A673 (cell line): ENCODE measurements around the gene LRSAM1. TPM values are rescaled to one million over a fixed set of nuclear protein-coding genes. Genes with fewer than 3 reads are reported as not detected.

Source experiments
- BruUV-seq: library from RNA; stranded (reverse); fragments of 400-500 nt; replicated peaks from 2 replicates; lab custom pipeline; 2021; lab: Mats Ljungman, UMichigan
- CTCF ChIA-PET: fragments of 300-600 bp; sonication (Branson Sonifier 250); formaldehyde crosslinking; loops from one replicate; lab custom pipeline; 2022; ENCODE audit warnings: antibody characterized with exemption; lab: Charles Lee
- POLR2A ChIA-PET: fragments of 300-600 bp; sonication (Branson Sonifier 250); formaldehyde crosslinking; loops from one replicate; lab custom pipeline; 2022; ENCODE audit warnings: antibody characterized with exemption; ENCODE audit not compliant: low non-redundant PET; lab: Charles Lee
- DNase-seq: peaks from one replicate; pipeline ENCODE4 v3.0.0-alpha.2; 2015; ENCODE audit warnings: low spot score
- H3K27ac ChIP-seq: fragments of 200-600 bp; sonication (generic); 2 replicates; pipeline ENCODE4 v1.5.1; 2016; ENCODE audit warnings: mixed run types, low read depth, mild to moderate bottlenecking, mixed read lengths, antibody characterized with exemption, low read length; ENCODE audit not compliant: poor library complexity, severe bottlenecking
- H3K27me3 ChIP-seq: fragments of 200-600 bp; sonication (generic); replicated peaks from 2 replicates; pipeline ENCODE4 v1.6.1; 2017; ENCODE audit warnings: mixed run types, low read depth, mild to moderate bottlenecking, mixed read lengths, antibody characterized with exemption, low read length; ENCODE audit not compliant: insufficient read depth, poor library complexity
- H3K36me3 ChIP-seq: fragments of 200-600 bp; sonication (generic); 2 replicates; pipeline ENCODE4 v1.6.1; 2016; ENCODE audit warnings: mixed run types, mild to moderate bottlenecking, mixed read lengths, antibody characterized with exemption, low read length; ENCODE audit not compliant: insufficient read depth, poor library complexity, severe bottlenecking
- H3K4me1 ChIP-seq: fragments of 200-600 bp; sonication (generic); 2 replicates; pipeline ENCODE4 v1.6.1; 2017; ENCODE audit warnings: mixed run types, mild to moderate bottlenecking, mixed read lengths, antibody characterized with exemption, low read length; ENCODE audit not compliant: insufficient read depth, poor library complexity, severe bottlenecking
- H3K4me3 ChIP-seq: fragments of 200-600 bp; sonication (generic); 2 replicates; pipeline ENCODE4 v1.5.1; 2016; ENCODE audit warnings: low read depth, mixed run types, mild to moderate bottlenecking, mixed read lengths, low read length; ENCODE audit not compliant: poor library complexity, severe bottlenecking
- H3K9me3 ChIP-seq: fragments of 200-600 bp; sonication (generic); 2 replicates; pipeline ENCODE4 v1.6.1; 2016; ENCODE audit warnings: mixed run types, low read depth, mild to moderate bottlenecking, mixed read lengths, antibody characterized with exemption, low read length; ENCODE audit not compliant: poor library complexity, severe bottlenecking
- CTCF ChIP-seq: fragments of 300-800, 200-600 bp; sonication (generic); conservative IDR thresholded peaks from 2 replicates; pipeline ENCODE4 v1.5.1; 2017; ENCODE audit warnings: low read depth, mild to moderate bottlenecking, antibody characterized with exemption, low read length, moderate library complexity, mixed read lengths
- EZH2 ChIP-seq: fragments of 200-600 bp; sonication (generic); IDR thresholded peaks from 2 replicates; pipeline ENCODE4 v1.6.1; 2017; ENCODE audit warnings: borderline replicate concordance, low read depth, mild to moderate bottlenecking, mixed read lengths, antibody characterized with exemption, low read length; ENCODE audit not compliant: poor library complexity, severe bottlenecking
- intact Hi-C: fragments of 100-400 bp; cut with micrococcal nuclease; formaldehyde crosslinking; loops from one replicate; pipeline ENCODE4 v1.10.0; 2022; ENCODE audit not compliant: unreplicated experiment
- total RNA-seq: library from RNA; stranded (reverse); gene quantifications from 2 replicates; pipeline ENCODE4 v1.2.3, GENCODE V29; 2021

LRSAM1 gene
- total RNA-seq, 1 experiment from 2014 or later = 15.8 TPM

GRCh38 chr9:127470662-127471061 lies 19.4 kb downstream of the LRSAM1 start:
- Histone ChIP-seq H3K36me3 (peaks cover 3% of the 10 kb centered on the region), H3K27me3 (no peaks in the 10 kb centered on the region), H3K4me1 (no peaks in the 10 kb centered on the region), H3K9me3 (no peaks in the 10 kb centered on the region), H3K4me3 (no peak overlapping the region), H3K27ac (no peak overlapping the region)
- ChIA-PET CTCF (no interaction called here), POLR2A (no interaction called here)
- BruUV-seq = no TSS peak
- intact Hi-C loops = no loop called here
- TF ChIP-seq EZH2 = no peak
- no peak for TF ChIP-seq CTCF
- DNase-seq = no peak

GRCh38 chr9:127473501-127473900 lies 22.2 kb downstream of the LRSAM1 start:
- POLR2A ChIA-PET = interaction anchor here (0.6 kb wide), 1 partner anchor 104 kb away, joined by 9 read pairs; no protein-coding TSS in a partner anchor
- no TSS peak for BruUV-seq
- no peak for DNase-seq

GRCh38 chr9:127473932-127474331 lies 22.6 kb downstream of the LRSAM1 start:
- H3K36me3 ChIP-seq = peaks cover 6% of the 10 kb centered on the region
- H3K4me1 ChIP-seq = no peaks in the 10 kb centered on the region
- no peaks in the 10 kb centered on the region for H3K27me3 ChIP-seq
- no TSS peak for BruUV-seq
- no peak overlapping the region for H3K27ac ChIP-seq
- H3K4me3 ChIP-seq = no peak overlapping the region
- DNase-seq = no peak
- intact Hi-C loops = no loop called here
- H3K9me3 ChIP-seq = no peaks in the 10 kb centered on the region
- POLR2A ChIA-PET = interaction anchor here (0.6 kb wide), 1 partner anchor 104 kb away, joined by 9 read pairs; no protein-coding TSS in a partner anchor
- TF ChIP-seq CTCF (no peak), EZH2 (no peak)
- CTCF ChIA-PET = interaction anchor here (0.6 kb wide), 1 partner anchor 18 kb away, joined by 5 read pairs; no protein-coding TSS in a partner anchor

More at GRCh38 chr9:127473501-127473900, 22.2 kb downstream of the LRSAM1 start:
- CTCF ChIA-PET = no interaction called here
- intact Hi-C loops = no loop called here
- no peak for TF ChIP-seq EZH2
- TF ChIP-seq CTCF = no peak
- H3K4me1 ChIP-seq = no peaks in the 10 kb centered on the region
- no peaks in the 10 kb centered on the region for H3K9me3 ChIP-seq
- H3K27me3 ChIP-seq = no peaks in the 10 kb centered on the region
- peaks cover 3% of the 10 kb centered on the region for H3K36me3 ChIP-seq
- H3K27ac ChIP-seq = no peak overlapping the region
- no peak overlapping the region for H3K4me3 ChIP-seq
